Testis (tissue), 3 donors: ENCODE measurements around the gene LZTS2. TPM values are rescaled to one million over a fixed set of nuclear protein-coding genes. Genes with fewer than 3 reads are reported as not detected.

Source experiments
- DNase-seq: peaks from one replicate; pipeline ENCODE4 v3.0.0-alpha.2; 2019
- H3K27ac ChIP-seq, 2 donors: fragments of 200-600 bp; sonication (generic); one replicate each; pipeline ENCODE4 v1.5.1; 2019
- H3K27me3 ChIP-seq: fragments of 200-600 bp; sonication (generic); one replicate; pipeline ENCODE4 v1.5.1; 2019
- H3K36me3 ChIP-seq: fragments of 200-600 bp; sonication (generic); one replicate; pipeline ENCODE4 v1.5.1; 2017; ENCODE audit warnings: low read depth; ENCODE audit errors: missing control alignments
- H3K4me1 ChIP-seq: fragments of 200-600 bp; sonication (generic); one replicate; pipeline ENCODE4 v1.5.1; 2019
- H3K4me3 ChIP-seq, 2 donors: fragments of 200-600 bp; sonication (generic); one replicate each; pipeline ENCODE4 v1.5.1; 2017 to 2019
- H3K9me3 ChIP-seq: fragments of 200-600 bp; sonication (generic); one replicate; pipeline ENCODE4 v1.5.1; 2017
- POLR2A ChIP-seq: fragments of 450-650 bp; IDR thresholded peaks from one replicate; pipeline ENCODE4 v1.6.1; 2017; ENCODE audit warnings: antibody characterized with exemption, mild to moderate bottlenecking, moderate library complexity
- WGBS, 2 donors: methylation state at CpG; one replicate each; pipeline ENCODE4 v1.1.5; 2018; 5-methylcytosine and 5-hydroxymethylcytosine counted together
- intact Hi-C: fragments of 100-400 bp; cut with DNase I; formaldehyde crosslinking; loops from one replicate; pipeline ENCODE4 v1.15.1; 2023; ENCODE audit warnings: low total_unique reads
- polyA plus RNA-seq: library from polyadenylated mRNA; stranded (reverse); fragments of 350-450 nt; fragmentation: Illumina TruSeq; extraction: RNeasy Lipid Tissue Mini Kit (QIAGEN cat#74804); gene quantifications from one replicate; pipeline ENCODE4 v1.2.3, GENCODE V29; 2014; ENCODE audit warnings: low read depth, low replicate concordance; ENCODE audit not compliant: insufficient read depth
- total RNA-seq, 2 donors: library from RNA; depleted of rRNA; stranded (reverse); fragments of >200 nt; gene quantifications; one replicate each; pipeline ENCODE4 v1.2.3, GENCODE V29; 2016
- TF ChIP-seq, protein P1 (sequence below), 3 experiments: fragments of 450-650 bp in 2 of 3; fragments of 200-600 bp in 1 of 3; sonication (generic) in 1 of 3; IDR thresholded peaks; one replicate each; pipeline ENCODE4 v1.5.1; 2016 to 2019; ENCODE audit warnings: antibody characterized with exemption in 3 of 3, mild to moderate bottlenecking in 2 of 3, moderate library complexity in 1 of 3

LZTS2 gene
- total and polyA plus RNA-seq, 3 donors from 2014 or later = 65.9 to 158 (median 133) TPM

DNA sequence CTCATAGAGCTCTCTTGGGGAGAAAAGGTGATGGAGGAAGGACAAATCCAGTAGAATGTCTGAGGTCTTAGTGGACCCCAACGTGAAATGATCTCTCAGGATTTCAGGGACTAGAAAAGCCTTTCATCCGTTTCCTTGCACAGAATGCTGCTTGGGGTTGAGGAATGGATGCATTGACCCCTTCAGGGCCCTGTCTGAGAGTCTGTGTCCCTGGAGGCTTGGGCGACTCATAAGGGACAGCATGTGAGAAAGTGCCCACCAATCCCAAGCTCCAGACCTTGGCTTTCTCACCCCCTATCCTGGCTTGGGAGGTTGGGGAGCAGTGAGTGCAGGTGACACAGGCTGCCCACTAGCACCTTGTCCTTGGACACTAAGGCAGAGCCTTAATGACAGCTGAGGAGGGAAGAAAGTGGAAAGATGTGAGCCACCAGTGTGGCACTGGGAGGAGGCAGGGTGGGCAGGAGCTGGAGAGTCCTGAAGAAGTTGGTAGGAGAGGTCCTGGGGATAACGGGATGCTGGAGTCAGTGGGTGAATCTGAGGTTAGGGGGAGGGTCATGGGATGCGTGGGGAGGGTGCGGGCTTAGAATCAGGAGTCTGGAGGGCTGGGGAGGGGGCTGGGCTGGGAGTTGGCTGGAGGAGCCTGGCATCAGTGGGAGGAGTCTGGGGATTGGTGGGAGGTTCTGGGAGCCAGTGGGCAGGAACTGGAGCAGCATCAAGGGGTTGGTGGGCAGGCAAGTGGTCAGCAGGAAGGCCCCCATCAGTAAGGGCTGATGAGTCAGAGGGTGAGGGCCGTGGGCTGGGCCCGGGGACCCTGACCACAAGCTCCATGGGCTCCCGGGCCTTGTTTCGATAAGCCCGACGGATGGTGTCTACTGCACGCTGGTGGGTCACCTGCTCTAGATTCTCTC, 8.6 kb downstream of the LZTS2 start:
- Histone ChIP-seq H3K27me3 (no peaks in the 10 kb centered on the region), H3K36me3 (no peaks in the 10 kb centered on the region), H3K27ac (peak overlapping the region; percentile 39 to 50), H3K9me3 (no peaks in the 10 kb centered on the region), H3K4me1 (peaks cover 24% of the 10 kb centered on the region), H3K4me3 (no peak overlapping the region)
- TF ChIP-seq, protein P1, sequence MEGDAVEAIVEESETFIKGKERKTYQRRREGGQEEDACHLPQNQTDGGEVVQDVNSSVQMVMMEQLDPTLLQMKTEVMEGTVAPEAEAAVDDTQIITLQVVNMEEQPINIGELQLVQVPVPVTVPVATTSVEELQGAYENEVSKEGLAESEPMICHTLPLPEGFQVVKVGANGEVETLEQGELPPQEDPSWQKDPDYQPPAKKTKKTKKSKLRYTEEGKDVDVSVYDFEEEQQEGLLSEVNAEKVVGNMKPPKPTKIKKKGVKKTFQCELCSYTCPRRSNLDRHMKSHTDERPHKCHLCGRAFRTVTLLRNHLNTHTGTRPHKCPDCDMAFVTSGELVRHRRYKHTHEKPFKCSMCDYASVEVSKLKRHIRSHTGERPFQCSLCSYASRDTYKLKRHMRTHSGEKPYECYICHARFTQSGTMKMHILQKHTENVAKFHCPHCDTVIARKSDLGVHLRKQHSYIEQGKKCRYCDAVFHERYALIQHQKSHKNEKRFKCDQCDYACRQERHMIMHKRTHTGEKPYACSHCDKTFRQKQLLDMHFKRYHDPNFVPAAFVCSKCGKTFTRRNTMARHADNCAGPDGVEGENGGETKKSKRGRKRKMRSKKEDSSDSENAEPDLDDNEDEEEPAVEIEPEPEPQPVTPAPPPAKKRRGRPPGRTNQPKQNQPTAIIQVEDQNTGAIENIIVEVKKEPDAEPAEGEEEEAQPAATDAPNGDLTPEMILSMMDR (IDR thresholded peaks at IDR 0.05) = no peak
- no peak for TF ChIP-seq POLR2A
- 62 to 65% methylated on average over 6 to 13 of the region's 13 CpGs for WGBS, 2 donors
- intact Hi-C loops = no loop called here
- DNase-seq = no peak

DNA sequence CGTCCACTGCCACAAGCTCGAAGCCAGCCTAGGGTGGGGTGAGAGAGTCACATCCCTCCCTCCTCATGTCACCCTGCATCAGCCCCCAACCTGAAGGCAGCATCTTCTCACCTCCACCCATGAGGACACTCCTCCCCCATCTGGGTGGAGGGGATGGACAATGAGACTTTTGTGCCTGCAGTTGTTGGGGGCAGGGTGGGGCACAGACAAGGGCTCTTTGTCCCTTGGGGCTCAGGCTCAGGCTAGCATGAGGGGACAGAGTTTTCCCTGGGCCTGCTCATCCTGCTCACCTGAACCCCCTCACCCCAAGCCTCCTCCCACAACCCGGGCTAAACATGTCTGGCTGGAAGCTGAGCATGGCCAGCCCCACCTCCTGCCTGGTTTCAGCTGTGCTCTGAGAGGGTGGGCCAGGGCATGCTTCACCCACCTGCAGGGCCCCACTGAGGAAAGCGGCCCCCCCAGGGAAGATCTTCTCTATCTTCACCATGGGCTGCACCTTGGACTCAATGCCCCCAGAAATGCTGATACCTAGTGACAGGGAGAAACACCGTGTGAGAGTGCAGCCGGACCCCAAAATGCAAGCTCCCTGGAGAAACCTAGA, 9.3 kb downstream of the LZTS2 start:
- Histone ChIP-seq H3K4me3 (no peak overlapping the region), H3K36me3 (no peaks in the 10 kb centered on the region), H3K27ac (peak overlapping the region; percentile 39 to 50), H3K4me1 (peaks cover 26% of the 10 kb centered on the region), H3K9me3 (no peaks in the 10 kb centered on the region), H3K27me3 (no peaks in the 10 kb centered on the region)
- DNase-seq = no peak
- intact Hi-C loops = no loop called here
- TF ChIP-seq POLR2A = no peak
- TF ChIP-seq, protein P1 (IDR thresholded peaks at IDR 0.05) = no peak
- WGBS, 2 donors = 73 to 97% methylated on average over 3 to 6 of the region's 6 CpGs

DNA sequence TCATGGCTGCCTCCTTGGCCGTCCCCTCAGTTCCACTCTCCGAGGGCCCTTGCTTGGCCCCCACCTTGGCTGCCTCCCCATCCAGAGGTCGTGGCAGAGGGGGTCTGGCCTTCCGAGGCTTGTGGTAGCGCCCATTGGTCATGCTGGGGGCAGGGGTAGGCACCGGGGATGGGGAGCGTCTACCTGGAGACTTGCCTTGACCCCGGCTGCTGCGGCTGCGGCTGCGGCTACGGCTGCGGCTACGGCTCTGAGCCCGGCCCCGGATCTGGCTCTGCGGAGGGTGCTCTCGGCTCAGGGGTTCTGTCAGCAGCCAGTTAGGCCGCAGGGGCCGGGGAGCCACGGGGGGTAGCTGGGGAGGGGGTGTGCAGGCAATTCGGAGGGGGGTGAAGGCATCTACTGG, 10.7 kb downstream of the LZTS2 start:
- Histone ChIP-seq H3K27me3 (no peaks in the 10 kb centered on the region), H3K36me3 (no peaks in the 10 kb centered on the region), H3K9me3 (no peaks in the 10 kb centered on the region), H3K4me3 (peak overlapping the region in 1 of 2 donors; percentile 10), H3K27ac (no peak overlapping the region), H3K4me1 (peaks cover 26% of the 10 kb centered on the region)
- intact Hi-C loops = no loop called here
- no peak for DNase-seq
- WGBS, 2 donors = 81 to 83% methylated on average over 6 to 22 of the region's 22 CpGs
- TF ChIP-seq, protein P1 (IDR thresholded peaks at IDR 0.05) = no peak
- TF ChIP-seq POLR2A = no peak

DNA sequence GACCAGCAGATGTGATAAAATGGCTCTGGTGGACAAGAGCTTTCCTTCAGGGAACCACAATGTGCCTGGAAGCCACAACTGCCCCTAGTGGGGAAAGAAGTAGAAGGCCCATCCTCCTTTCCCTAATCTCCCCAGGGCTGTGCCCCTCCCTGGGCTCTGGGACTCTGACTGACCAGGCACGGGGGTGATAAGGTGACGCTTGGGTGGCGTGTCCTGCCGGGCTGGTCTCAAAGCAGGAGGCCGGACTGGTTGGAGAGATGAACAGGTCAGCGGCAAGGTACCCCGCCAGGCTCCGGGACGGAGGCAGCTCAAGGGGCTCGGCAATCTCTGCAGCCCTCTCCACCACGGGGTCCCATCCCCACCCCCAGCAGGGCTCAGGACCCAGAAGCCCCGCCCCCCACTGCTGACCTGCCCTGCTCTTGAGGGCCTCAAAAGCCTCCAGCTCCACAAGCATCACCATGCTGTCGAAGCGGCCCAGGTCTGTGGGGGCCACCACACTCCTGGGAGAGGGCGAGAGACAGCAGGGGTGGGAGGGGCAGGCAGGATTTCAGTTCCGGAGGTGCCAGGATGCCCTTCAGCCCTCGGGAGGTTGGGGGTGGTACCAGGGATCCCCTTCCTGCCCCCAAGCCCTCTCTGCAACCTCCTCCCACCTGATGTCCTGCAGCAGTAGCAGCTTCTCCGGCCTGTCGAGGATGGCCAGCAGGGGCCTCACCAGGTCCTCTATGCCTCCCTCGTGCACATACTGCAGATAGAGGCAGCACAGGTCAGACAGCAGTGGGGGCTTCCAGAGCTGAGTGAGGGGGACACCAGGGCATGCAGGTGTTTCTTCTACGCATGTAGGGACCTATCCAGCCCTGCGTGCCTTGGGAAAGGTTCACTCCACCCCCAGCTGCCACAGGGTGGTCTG, 12.2 kb downstream of the LZTS2 start:
- no peaks in the 10 kb centered on the region for H3K9me3 ChIP-seq
- no peaks in the 10 kb centered on the region for H3K36me3 ChIP-seq
- no peak for DNase-seq
- no peak overlapping the region for H3K27ac ChIP-seq
- intact Hi-C loops = no loop called here
- H3K4me3 ChIP-seq = peak overlapping the region in 1 of 2 donors; percentile 10
- no peaks in the 10 kb centered on the region for H3K27me3 ChIP-seq
- 47 to 49% methylated on average over 19 to 21 of the region's 22 CpGs for WGBS, 2 donors
- TF ChIP-seq POLR2A = no peak
- TF ChIP-seq, protein P1 (IDR thresholded peaks at IDR 0.05) = peak in 2 of 3 experiments; percentile 5 to 11
- H3K4me1 ChIP-seq = peaks cover 21% of the 10 kb centered on the region
